Activated CD8-positive, alpha-beta memory T cell treated with anti-CD3 and anti-CD28 coated beads, Interleukin-2, amount 50 U/mL, for 24 hours (primary cell): ENCODE data around the gene EVA1A.

ENCODE experiments used
- DNase-seq: peaks from one replicate; pipeline ENCODE4 v3.0.0-alpha.2; 2020; ENCODE audit errors: extremely low read depth

Gene EVA1A

GRCh38 chr2:75563591-75563990 lies 2.9 kb upstream of the EVA1A start:
- DNase-seq: no peak

DNA sequence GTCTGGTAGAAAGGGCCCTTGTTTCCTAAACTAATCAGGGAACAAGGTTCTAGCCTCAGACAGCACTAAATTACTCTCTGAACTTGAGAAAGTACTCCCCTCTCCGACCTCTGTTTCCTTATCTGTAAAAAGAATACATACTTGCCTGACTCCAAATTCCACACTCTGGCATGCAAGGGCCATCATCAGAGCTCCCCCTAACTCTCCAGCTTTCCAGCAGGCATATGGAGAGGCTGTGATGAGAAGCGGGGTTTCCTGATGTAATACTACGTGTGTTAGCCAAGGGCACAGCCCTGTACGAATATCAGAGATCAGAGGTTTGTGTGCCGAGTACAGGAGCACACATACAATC lies 1.8 kb upstream of the EVA1A start:
- no peak for DNase-seq

DNA sequence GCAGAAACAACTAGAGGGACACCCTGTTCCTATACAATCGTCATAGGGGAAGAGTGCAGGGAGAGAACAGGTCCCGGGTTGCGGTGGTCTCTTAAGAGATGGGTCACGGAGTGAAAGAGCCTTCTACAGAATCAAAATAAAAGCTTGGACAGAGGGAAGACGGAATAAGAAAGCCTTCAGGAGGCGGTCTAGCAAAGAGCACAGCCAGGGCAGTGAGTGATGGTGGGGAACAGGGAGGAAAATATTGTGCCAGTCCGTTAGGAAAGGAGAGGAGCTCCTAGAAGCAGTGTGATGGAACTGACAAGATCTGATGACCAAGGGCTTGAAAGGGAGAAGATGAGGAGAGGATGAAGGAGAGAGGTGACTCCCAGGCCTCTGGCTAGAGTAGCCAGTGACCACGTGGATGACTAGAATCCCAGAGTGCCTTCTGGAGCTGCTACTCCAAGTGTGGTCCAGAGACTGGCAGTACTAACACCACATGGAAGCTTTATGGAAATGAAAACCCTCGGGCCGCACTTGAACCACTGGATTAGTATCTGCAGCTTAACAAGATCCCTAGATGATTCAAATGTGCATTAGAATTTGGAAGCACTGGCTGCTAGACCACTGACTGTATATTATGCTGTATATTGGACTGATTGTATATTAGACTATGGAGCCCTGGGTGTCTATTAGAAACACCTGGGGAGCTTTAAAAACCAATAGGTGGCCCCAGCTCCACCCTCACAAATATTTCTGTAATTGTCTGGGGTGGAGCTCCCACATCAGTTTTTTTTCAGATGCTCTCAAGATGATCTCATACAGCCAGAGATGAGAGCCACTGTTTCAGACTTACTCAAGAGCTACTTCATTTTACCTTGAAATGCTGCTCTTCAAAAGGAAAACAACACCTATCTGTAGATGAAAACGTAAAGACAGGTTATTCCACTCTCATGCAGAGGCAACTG lies 1.1 kb upstream of the EVA1A start:
- no peak for DNase-seq

DNA sequence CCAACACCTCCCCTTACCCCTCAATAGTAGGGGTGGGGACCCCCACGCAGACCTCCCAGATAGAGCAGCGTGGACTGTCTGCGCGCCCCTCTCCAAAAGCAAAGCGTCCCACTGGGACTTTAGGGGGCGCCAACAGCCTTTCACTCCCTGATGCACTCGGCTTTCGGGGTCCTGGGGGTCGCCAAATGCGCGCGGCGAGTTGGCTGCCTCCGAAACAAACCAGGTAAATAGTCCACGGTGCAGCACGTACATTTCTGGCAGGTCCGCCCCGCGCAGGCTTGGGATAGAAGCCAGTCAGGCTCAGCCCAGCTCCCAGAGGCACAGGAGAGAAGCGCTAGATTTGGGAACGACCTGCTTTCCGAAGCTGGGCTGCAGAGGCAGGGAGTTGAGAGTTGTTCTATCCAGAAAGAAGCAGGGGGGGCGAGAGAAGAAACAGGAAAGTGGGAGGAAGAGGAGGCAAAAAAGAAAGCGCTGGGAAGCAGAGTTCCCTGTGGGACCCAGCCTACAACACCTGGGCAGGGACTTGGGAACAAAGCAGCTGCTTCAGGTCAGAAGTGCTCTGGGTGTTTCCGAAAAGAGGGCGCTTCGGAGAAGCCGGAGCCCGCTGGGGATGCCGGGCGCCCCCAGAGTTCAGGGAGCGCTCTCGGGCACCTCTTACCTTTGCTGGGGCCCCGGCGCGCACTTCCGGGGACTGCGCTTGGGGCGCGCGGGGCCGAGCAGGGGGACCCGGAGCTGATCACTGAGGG lies 544 bp downstream of the EVA1A start:
- no peak for DNase-seq

DNA sequence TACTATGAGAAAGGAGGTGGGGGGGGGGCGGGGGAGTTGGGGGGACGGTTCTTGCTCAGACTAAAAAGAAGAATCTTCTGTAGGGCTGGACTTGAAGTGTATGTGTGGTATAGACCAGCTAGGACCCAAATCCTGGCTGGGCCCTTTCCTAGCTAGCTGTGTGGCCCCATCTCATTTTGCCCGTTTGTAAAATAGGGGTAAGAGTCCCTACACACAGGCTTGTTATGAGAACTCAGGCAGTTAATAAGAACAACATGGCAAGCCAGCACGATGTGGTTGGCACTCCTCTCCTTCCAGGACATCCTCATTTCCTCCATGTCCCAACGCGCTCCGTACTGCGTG lies 1.1 kb downstream of the EVA1A start:
- DNase-seq: no peak

DNA sequence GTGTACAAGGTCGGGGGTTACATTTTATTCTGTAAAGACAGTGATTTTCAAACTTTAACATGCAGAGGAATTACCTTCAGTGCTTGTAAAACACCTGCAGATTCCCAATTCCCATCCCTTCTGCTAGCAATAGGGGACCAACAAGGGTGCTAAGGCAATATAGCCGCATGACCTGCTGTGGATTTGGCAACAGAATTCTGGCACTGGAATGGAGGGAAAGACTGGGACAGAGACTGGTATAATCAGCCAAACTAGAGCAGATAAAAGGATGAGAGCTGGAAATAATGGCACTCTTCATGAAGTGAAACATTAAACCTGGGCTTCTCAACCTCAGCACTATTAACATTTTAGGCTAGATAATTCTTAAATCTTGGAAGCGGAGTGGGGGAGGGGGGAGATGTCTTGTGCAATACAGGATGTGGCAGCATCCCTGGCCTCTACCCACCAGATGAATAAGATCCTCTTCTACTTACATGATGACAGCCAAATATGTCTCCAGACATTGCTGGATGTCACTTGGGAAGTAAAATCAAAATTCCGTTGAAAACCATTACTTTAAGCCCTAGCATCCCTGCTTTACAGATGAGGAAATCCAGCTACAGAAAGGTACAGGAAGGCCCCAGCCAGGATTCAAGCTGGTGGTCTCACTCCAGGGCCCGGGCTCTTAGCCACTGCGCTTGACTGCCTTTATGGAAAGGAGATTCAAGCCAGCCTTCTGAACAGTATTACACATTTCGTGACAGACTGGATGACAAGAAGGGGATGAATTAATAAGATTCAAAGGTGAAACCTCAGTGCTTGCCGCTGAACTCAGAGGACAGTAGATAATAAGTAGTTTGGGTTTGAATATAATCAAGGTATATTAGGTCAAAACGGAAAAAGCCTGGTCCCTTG lies 1.7 kb downstream of the EVA1A start:
- DNase-seq: no peak

GRCh38 chr2:75558136-75558535 lies 2.6 kb downstream of the EVA1A start:
- DNase-seq: no peak

DNA sequence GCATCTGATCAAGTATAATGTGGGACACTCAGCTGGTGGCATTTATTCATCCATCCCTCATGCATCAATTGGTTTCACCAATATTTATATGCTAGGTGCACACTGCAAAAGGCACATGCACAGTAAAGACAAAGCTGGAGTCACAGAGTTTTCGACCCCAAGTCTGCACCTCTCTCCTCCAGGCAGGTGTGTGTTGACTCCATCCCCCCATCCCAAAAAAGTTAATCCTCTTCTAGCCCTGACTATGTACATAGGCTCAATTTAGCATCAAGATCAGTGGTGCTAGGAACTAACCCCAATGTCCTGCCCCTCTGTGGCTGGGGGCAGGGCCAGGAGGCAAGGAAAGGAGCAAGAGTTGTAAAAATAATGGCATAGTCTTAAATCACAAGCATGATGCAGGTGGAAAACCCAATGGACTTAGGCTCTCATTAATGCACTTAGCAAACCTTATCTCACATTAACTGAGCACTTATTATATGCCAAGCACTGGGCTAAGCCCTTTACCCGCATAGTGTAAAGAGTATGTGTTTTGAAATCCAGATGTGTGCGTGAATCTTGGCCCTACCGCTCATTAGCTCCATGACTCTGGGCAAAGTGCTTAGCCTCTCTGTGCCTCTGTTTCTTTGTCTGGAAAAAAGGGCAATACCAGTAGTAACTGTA lies 3.1 kb downstream of the EVA1A start:
- no peak for DNase-seq

GRCh38 chr2:75556679-75557366 lies 3.9 kb downstream of the EVA1A start:
- no peak for DNase-seq

DNA sequence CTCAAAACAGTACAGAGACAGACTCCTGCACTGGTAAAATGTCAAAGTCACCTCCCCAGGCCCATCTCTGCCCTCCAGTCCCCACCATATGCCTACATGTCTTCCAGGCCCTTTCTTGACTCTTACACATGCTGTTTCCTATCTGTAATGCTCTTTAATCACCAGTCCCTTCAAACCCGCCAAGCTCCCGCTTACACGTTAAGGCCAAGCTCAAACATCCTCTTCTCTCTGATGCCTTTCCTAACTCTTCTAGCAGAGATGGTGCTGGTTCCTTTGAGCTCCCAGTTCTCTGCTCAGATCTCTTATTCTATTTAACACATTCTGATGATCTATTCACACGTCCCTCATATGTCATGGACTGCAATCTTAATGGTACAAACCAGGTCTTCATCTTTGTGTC lies 5.0 kb downstream of the EVA1A start:
- DNase-seq: no peak

DNA sequence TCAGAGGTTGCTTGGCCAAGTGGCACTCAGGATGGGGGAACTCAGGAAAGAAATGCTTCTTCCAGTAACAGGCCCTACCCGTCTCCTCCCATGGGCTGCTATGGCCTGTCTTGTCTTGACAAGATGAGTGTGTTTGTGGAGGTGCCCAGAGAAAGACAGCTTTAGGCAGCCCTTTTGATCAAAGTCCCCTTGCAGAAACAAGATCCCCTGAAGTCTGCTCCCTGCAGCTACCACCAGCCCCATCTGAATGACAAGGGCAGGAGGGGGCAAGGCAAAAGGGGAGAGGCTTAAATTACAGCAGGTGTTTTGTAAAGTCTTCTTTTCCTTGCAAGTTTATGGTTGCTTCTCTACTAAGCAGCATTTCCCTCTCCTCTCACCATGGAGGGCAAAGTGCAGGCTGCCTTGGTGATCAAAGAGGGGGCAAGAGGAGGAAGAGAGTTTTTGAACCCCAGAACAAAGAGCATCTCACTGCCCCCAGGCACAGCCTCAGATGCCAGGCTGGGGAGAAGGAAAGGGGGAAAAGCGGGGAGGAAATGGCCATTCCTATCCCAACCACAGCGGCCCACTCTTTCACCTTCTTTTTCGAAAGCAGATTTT lies 6.7 kb downstream of the EVA1A start:
- DNase-seq: no peak

- DNase-seq: no peak
Measured at GRCh38 chr2:75552222-75552621, 8.5 kb downstream of the EVA1A start.

DNA sequence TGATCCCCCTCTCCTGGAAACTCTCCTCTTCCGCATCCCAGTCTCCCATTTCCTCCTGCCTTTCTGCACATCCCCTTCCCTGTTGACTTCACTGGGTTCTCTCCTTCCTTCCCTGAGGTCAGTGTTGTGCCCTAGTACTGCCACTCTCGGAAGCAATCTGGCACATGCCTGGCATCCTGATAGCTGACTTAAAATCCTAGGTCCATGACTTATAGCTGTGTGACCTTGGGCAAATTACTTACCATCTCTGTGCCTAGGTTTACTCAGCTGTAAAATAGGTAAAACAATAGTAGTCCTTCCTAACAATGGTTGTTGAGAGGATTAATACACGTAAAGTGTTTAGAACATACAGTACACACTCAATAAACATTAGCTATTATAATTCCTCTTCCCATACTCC lies 9.3 kb downstream of the EVA1A start:
- DNase-seq: no peak

DNA sequence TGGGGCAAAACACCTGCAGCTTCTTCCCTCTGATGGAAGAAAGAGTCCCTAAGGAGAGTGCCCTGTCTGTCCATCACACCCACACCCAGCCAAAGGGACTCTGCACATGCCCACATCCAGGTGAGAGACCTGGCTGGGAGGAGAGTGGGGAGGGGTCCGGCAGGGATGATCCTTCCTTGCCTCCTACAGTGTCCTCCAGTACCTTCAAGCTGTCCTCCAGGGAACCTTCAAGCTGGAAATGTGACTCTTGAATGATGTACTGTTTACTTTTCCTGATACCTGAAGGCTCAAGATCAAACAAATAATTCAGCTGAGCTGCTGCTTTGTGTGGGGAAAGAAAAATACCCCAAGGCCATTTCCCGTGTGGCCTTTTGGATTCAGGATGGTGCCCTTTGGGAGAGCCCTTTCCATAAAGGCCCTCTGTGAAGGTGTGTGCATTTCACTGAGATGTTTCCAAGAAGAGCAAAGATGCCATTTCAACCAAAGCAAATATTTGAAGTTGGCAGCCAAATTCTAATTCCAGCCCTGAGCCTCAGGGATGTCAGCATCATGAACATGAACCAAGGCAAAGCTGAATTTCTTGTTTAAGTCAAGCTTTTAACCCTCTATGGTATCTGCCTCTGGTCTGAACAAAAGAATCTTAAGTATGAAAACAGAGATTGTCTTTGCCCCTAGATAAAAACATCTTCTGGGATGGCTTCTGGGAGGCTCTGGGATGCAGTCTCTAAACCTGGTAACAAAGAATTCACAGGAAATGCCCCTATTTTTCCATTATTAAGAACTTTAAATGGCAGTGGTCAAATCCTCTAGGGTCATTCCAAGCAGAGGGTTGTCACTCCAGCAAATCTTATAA lies 11.1 kb downstream of the EVA1A start:
- no peak for DNase-seq

- no peak for DNase-seq
Measured at GRCh38 chr2:75548036-75548573, 12.6 kb downstream of the EVA1A start.

- no peak for DNase-seq
Measured at GRCh38 chr2:75547345-75548035, 13.2 kb downstream of the EVA1A start.

DNA sequence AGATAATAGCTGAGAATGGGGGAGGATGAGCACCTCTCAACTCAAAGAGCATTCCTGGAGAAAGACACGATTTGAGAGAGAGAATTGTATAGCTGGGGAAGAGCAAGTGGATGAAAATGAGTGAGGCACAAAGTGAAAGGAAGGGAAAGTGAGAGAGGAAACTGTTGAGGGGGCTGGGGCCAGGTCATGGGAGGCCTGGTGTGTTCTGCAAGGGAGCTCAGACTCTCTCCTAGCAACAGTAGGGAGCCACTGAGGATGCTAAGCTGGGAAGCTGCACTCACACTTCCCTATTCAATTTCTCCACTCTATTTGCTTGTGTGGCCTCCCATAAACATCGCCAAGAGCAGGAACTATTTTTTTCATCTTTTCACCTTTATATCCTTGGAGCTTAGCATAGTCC lies 14.8 kb downstream of the EVA1A start:
- no peak for DNase-seq

DNA sequence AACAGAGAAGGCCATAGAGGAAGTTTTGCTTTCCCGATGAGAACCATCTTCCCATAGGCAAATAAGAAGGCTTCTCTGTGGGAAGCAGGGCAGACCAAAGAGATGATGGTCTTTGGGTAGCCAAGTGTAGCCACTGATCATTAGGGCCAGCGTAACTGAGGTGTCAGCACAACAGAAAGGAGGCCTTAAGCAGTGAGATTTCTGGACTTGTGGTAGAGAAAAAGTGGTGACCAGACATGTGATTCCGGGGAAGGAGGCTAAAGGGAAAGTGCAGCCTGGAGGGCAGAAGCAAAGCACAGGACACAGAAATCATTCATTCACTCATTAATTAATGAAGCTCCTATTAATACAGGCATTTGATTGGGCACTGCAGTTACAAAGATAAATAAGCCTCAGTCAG lies 15.4 kb downstream of the EVA1A start:
- no peak for DNase-seq

DNA sequence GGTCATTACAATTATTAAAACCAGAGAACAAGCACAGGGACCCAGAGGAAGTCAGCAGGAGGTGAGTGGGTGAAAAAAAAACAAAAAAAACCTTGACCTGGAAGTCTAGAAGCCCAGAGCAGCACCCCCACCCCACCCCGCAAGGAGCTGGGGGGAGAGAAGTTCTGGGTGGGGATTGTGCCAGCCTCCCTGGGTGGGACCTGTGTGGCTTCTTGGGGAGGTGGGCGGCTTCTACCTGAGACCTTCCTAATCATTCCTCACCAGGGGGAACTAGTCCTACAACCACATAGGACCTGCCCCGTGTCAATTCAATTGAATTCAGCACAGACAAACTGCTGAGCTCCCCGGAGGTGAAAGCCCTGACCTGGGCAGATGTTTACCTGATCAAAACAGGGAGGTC lies 17.3 kb downstream of the EVA1A start:
- no peak for DNase-seq
